Thyroid gland (tissue), 4 donors: ENCODE data around the gene CLMN. TPM values are rescaled to one million over a fixed set of nuclear protein-coding genes. Genes with fewer than 3 reads are reported as not detected.

Experiments
- DNase-seq, 2 donors: peaks; one replicate each; pipeline ENCODE4 v3.0.0-alpha.2; 2019
- H3K27ac ChIP-seq, 3 donors: fragments of 200-600 bp; sonication (generic); 1 replicate in 2 of 3; 2 replicates in 1 of 3; pipeline ENCODE4 v1.5.1; 2016 to 2019; ENCODE audit warnings: mild to moderate bottlenecking in 1 of 3, moderate library complexity in 1 of 3
- H3K27me3 ChIP-seq: fragments of 200-600 bp; sonication (generic); one replicate; pipeline ENCODE4 v1.5.1; 2019
- H3K36me3 ChIP-seq, 2 donors: fragments of 200-600 bp; sonication (generic); one replicate each; pipeline ENCODE4 v1.5.1; 2016 to 2019
- H3K4me1 ChIP-seq, 2 donors: fragments of 200-600 bp; sonication (generic); one replicate each; pipeline ENCODE4 v1.5.1; 2017 to 2019
- H3K4me3 ChIP-seq, 3 donors: fragments of 200-600 bp; sonication (generic); replicated peaks in 1 of 3; 1 replicate in 2 of 3; 2 replicates in 1 of 3; pipeline ENCODE4 v1.5.1; 2016; ENCODE audit warnings: mild to moderate bottlenecking in 1 of 3
- H3K9me3 ChIP-seq: fragments of 200-600 bp; sonication (generic); one replicate; pipeline ENCODE4 v1.5.1; 2017
- CTCF ChIP-seq, 6 experiments: fragments of 200-600 bp in 3 of 6; fragments of 450-650 bp in 3 of 6; sonication (generic) in 3 of 6; IDR thresholded peaks; one replicate each; pipeline ENCODE4 v1.5.1; 2016 to 2019; ENCODE audit warnings: antibody characterized with exemption in 6 of 6, mild to moderate bottlenecking in 2 of 6, inconsistent platforms in 1 of 6, moderate library complexity in 1 of 6
- POLR2A ChIP-seq, 2 donors: fragments of 450-650 bp; IDR thresholded peaks; one replicate each; pipeline ENCODE4 v1.6.1; 2017; ENCODE audit warnings: antibody characterized with exemption in 2 of 2, mild to moderate bottlenecking in 2 of 2, moderate library complexity in 1 of 2
- WGBS, 2 donors: methylation state at CpG; one replicate each; pipeline ENCODE4 v1.1.5; 2017; 5-methylcytosine and 5-hydroxymethylcytosine counted together
- intact Hi-C: fragments of 100-400 bp; cut with DNase I; formaldehyde crosslinking; loops from one replicate; pipeline ENCODE4 v1.15.1; 2023
- total RNA-seq, 4 donors: library from RNA; depleted of rRNA; stranded (reverse); fragments of >200 nt; gene quantifications; one replicate each; pipeline ENCODE4 v1.2.3, GENCODE V29; 2016

CLMN gene
- total RNA-seq, 4 donors from 2014 or later = 15.3 to 29.9 (median 17.8) TPM

GRCh38 chr14:95260537-95261361, 59.0 kb downstream of the CLMN start:
- Histone ChIP-seq H3K9me3 (no peaks in the 10 kb centered on the region), H3K36me3 (no peaks in the 10 kb centered on the region), H3K4me1 (peaks cover 45 to 60% of the 10 kb centered on the region in 2 donors), H3K27ac (peak overlapping the region in 1 of 3 donors; percentile 82), H3K4me3 (no peak overlapping the region), H3K27me3 (no peaks in the 10 kb centered on the region)
- TF ChIP-seq POLR2A (IDR thresholded peaks at IDR 0.05) = no peak
- no peak for TF ChIP-seq CTCF (IDR thresholded peaks at IDR 0.05)
- WGBS, 2 donors = 86 to 90% methylated on average over 19 of the region's 19 CpGs
- no peak for DNase-seq
- intact Hi-C loops = no loop called here

GRCh38 chr14:95258754-95259593, 60.7 kb downstream of the CLMN start:
- Histone ChIP-seq H3K36me3 (no peaks in the 10 kb centered on the region), H3K27ac (no peak overlapping the region), H3K9me3 (no peaks in the 10 kb centered on the region), H3K4me3 (no peak overlapping the region), H3K27me3 (no peaks in the 10 kb centered on the region), H3K4me1 (peaks cover 41 to 59% of the 10 kb centered on the region in 2 donors)
- TF ChIP-seq CTCF (IDR thresholded peaks at IDR 0.05) (no peak), POLR2A (IDR thresholded peaks at IDR 0.05) (no peak)
- WGBS, 2 donors = 83 to 88% methylated on average over 11 to 12 of the region's 12 CpGs
- no peak for DNase-seq
- intact Hi-C loops = no loop called here

- no peak for DNase-seq
- H3K4me3 ChIP-seq = no peak overlapping the region
- H3K9me3 ChIP-seq = no peaks in the 10 kb centered on the region
- no peaks in the 10 kb centered on the region for H3K27me3 ChIP-seq
- no peak overlapping the region for H3K27ac ChIP-seq
- intact Hi-C loops = no loop called here
- H3K36me3 ChIP-seq = no peaks in the 10 kb centered on the region
- TF ChIP-seq CTCF (IDR thresholded peaks at IDR 0.05) = no peak
- TF ChIP-seq POLR2A (IDR thresholded peaks at IDR 0.05) = no peak
- peaks cover 34 to 56% of the 10 kb centered on the region in 2 donors for H3K4me1 ChIP-seq
- WGBS, 2 donors = 94 to 97% methylated on average over 2 of the region's 2 CpGs
Measured at GRCh38 chr14:95258156-95258555, 61.6 kb downstream of the CLMN start.

- DNase-seq = no peak
- no peak overlapping the region for H3K4me3 ChIP-seq
- TF ChIP-seq CTCF (IDR thresholded peaks at IDR 0.05) (no peak), POLR2A (IDR thresholded peaks at IDR 0.05) (no peak)
- 96 to 97% methylated on average over 11 of the region's 11 CpGs for WGBS, 2 donors
- no peaks in the 10 kb centered on the region for H3K36me3 ChIP-seq
- H3K27me3 ChIP-seq = no peaks in the 10 kb centered on the region
- intact Hi-C loops = no loop called here
- no peaks in the 10 kb centered on the region for H3K9me3 ChIP-seq
- H3K4me1 ChIP-seq = peaks cover 28 to 49% of the 10 kb centered on the region in 2 donors
- no peak overlapping the region for H3K27ac ChIP-seq
Measured at GRCh38 chr14:95257521-95257920, 62.2 kb downstream of the CLMN start.

- TF ChIP-seq CTCF (IDR thresholded peaks at IDR 0.05) = no peak
- TF ChIP-seq POLR2A (IDR thresholded peaks at IDR 0.05) = no peak
- no peak for DNase-seq
- peak overlapping the region in 2 of 3 donors; percentile 93 to 95 for H3K27ac ChIP-seq
- WGBS, 2 donors = 96 to 97% methylated on average over 3 of the region's 3 CpGs
- no peaks in the 10 kb centered on the region for H3K9me3 ChIP-seq
- H3K4me3 ChIP-seq = no peak overlapping the region
- intact Hi-C loops = no loop called here
- H3K4me1 ChIP-seq = peaks cover 24 to 52% of the 10 kb centered on the region in 2 donors
- no peaks in the 10 kb centered on the region for H3K27me3 ChIP-seq
- no peaks in the 10 kb centered on the region for H3K36me3 ChIP-seq
Measured at GRCh38 chr14:95256776-95257060, 63.0 kb downstream of the CLMN start.
